Rectal smooth muscle tissue (tissue), 1 donor: ENCODE data around the gene TGFBR3.

Experiments used
- H3K27ac ChIP-seq: one replicate; pipeline ENCODE4 v1.7.0; 2013; ENCODE audit warnings: low read depth, low read length, inconsistent platforms
- H3K27me3 ChIP-seq: one replicate; pipeline ENCODE4 v1.7.0; 2013; ENCODE audit warnings: low read length; ENCODE audit not compliant: control insufficient read depth, insufficient read depth
- H3K36me3 ChIP-seq: one replicate; pipeline ENCODE4 v1.7.0; 2013; ENCODE audit warnings: low read length; ENCODE audit not compliant: control insufficient read depth, insufficient read depth
- H3K4me1 ChIP-seq: one replicate; pipeline ENCODE4 v1.7.0; 2013; ENCODE audit warnings: low read length; ENCODE audit not compliant: control insufficient read depth, insufficient read depth
- H3K4me3 ChIP-seq: one replicate; pipeline ENCODE4 v1.7.0; 2013; ENCODE audit warnings: low read length
- H3K9ac ChIP-seq: one replicate; pipeline ENCODE4 v1.7.0; 2013; ENCODE audit warnings: low read length

TGFBR3 gene

GRCh38 chr1:91897016-91897415 lies 11.1 kb upstream of the TGFBR3 start:
- H3K4me3 ChIP-seq, result no peak overlapping the region
- H3K27ac ChIP-seq, result no peak overlapping the region

GRCh38 chr1:91895832-91896556 lies 10.0 kb upstream of the TGFBR3 start:
- Histone ChIP-seq H3K4me1 (no peaks in the 10 kb centered on the region), H3K27me3 (no peaks in the 10 kb centered on the region), H3K36me3 (no peaks in the 10 kb centered on the region), H3K9ac (no peak overlapping the region), H3K27ac (no peak overlapping the region), H3K4me3 (no peak overlapping the region)

More at GRCh38 chr1:91897016-91897415, 11.1 kb upstream of the TGFBR3 start:
- Histone ChIP-seq H3K4me1 (no peaks in the 10 kb centered on the region), H3K27me3 (no peaks in the 10 kb centered on the region), H3K9ac (no peak overlapping the region), H3K36me3 (no peaks in the 10 kb centered on the region)

GRCh38 chr1:91894036-91894761 lies 8.2 kb upstream of the TGFBR3 start:
- Histone ChIP-seq H3K9ac (no peak overlapping the region), H3K4me3 (no peak overlapping the region), H3K27me3 (no peaks in the 10 kb centered on the region), H3K36me3 (no peaks in the 10 kb centered on the region), H3K27ac (no peak overlapping the region), H3K4me1 (no peaks in the 10 kb centered on the region)

- H3K27ac ChIP-seq, result no peak overlapping the region
- no peak overlapping the region for H3K9ac ChIP-seq
- no peak overlapping the region for H3K4me3 ChIP-seq
- H3K36me3 ChIP-seq, result no peaks in the 10 kb centered on the region
- H3K4me1 ChIP-seq, result no peaks in the 10 kb centered on the region
- H3K27me3 ChIP-seq, result no peaks in the 10 kb centered on the region
These were observed 6.0 kb upstream of the TGFBR3 start for GRCh38 chr1:91891969-91892368.

DNA sequence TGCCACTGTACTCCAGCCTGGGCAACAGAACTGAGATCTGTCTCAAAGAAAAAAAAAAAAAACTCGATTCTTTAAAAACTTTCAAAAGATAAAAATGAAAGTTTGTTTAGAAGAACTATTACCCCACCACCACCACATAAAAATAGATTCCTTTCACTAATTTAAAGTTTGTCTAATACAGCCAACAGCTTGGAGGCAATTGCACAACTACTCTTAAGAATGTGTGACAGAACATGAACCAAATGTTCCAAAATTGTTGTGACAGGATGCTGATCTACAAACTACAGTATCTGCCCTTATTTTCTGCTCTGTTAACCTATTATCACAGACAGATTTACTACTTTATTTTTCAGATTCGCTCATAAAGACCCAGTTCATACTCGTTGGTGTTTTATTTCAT lies 5.5 kb upstream of the TGFBR3 start:
- no peak overlapping the region for H3K27ac ChIP-seq
- no peaks in the 10 kb centered on the region for H3K36me3 ChIP-seq
- H3K4me3 ChIP-seq, result no peak overlapping the region
- H3K9ac ChIP-seq, result no peak overlapping the region
- no peaks in the 10 kb centered on the region for H3K27me3 ChIP-seq
- H3K4me1 ChIP-seq, result peaks cover 4% of the 10 kb centered on the region

DNA sequence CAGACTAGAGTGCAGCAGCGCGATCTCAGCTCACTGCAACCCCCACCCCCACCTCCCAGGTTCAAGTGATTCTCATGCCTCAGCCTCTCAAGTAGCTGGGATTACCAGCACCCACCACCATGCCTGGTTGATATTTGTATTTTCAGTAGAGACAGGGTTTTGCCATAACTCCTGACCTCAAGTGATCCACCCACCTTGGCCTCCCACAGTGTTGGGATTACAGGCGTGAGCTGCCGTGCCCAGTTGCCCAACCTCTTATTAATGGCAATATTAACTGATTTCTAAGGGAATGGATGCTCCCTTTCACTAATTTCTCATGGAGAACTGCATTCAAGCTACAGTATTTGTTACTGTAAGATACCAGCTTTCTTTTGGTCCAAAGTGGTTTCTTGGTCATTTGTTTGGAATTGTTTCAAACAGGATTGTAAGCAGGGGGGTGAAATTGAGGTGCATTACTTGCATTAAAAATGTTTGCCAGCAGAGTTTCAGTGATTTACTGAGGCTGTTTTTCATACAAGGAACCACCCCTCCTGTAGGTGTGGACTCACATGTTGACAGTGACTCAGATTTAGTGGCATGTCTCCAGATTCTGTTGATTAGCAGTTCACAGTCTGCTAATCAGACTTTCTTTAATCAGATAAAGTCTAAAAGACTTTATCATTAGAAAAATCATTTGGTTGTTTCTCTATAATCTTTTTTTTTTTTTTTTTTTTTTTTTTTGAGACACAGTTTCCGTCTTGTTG lies 3.9 kb upstream of the TGFBR3 start:
- no peaks in the 10 kb centered on the region for H3K27me3 ChIP-seq
- H3K4me1 ChIP-seq, result peaks cover 4% of the 10 kb centered on the region
- no peaks in the 10 kb centered on the region for H3K36me3 ChIP-seq
- no peak overlapping the region for H3K27ac ChIP-seq
- H3K4me3 ChIP-seq, result no peak overlapping the region
- H3K9ac ChIP-seq, result no peak overlapping the region

DNA sequence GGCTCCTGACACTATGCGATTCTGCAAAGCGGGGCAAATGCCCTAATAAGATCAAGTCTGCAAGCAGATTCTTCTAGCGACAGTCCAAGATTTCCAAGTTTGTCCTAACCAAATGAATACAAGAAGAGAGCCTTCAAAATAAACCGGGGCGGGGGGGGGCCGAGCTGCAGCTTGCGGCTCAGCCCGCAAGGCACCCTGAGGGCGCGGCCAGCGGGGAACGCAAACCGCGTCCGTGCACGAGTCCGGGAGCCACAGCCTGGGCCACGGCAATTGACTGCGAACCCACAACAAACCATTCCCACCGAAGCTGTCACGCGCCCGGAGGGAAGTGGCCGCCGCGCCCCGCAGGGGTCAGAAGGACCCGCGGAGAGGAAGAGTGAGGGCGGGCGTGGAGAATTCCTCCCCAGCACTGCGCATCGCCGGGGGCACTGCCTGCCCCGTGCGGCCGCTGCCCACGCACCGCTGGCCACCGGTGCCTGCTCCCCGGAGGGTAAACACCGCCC lies 687 bp downstream of the TGFBR3 start:
- Histone ChIP-seq H3K4me1 (peaks cover 12% of the 10 kb centered on the region), H3K27me3 (no peaks in the 10 kb centered on the region)

DNA sequence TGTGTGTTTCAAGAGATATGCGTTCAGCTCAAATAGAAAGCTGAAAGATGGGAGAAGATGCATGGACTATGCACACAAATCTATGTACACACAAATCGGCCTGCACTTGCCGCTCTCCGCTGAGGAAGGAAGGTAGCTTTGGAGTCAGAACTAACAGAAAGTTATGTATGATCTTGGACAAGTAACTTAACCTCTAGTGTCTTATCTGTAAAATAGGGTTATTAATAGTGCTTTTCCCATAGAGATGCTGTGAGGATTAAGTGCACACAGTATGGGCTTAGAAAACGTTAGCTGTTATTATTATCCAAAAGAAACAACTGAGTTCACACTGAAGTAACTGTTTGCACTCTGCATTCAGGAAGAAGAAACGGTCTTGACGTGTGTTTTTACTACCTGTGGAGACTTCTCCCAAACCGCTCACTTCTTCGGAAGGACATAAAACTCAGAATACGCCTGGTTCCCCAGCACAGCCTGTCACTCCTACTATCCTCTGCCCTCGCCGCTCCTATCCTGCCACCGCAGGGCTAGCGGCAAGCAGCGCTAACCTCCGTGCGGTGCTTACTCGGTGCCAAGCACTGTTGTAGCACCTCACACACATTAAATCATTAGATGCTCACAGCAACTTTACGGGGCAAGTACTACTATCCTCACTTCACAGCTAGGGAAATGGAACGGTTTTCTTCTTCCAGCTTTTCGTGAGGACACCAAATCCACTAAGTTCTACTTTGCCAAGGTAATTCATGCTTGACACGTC lies 1.3 kb downstream of the TGFBR3 start:
- Histone ChIP-seq H3K9ac (peak overlapping the region; percentile 94), H3K27ac (peak overlapping the region; percentile 98), H3K4me3 (peak overlapping the region; percentile 75), H3K36me3 (no peaks in the 10 kb centered on the region), H3K4me1 (peaks cover 12% of the 10 kb centered on the region), H3K27me3 (no peaks in the 10 kb centered on the region)

More for the DNA sequence above, 687 bp downstream of the TGFBR3 start:
- no peaks in the 10 kb centered on the region for H3K36me3 ChIP-seq
- H3K27ac ChIP-seq, result peak overlapping the region; percentile 98
- peak overlapping the region; percentile 75 for H3K4me3 ChIP-seq
- peak overlapping the region; percentile 94 for H3K9ac ChIP-seq

GRCh38 chr1:91883470-91883869 lies 2.5 kb downstream of the TGFBR3 start:
- Histone ChIP-seq H3K9ac (no peak overlapping the region), H3K36me3 (no peaks in the 10 kb centered on the region), H3K27me3 (no peaks in the 10 kb centered on the region), H3K27ac (peak overlapping the region; percentile 98), H3K4me3 (peak overlapping the region; percentile 57), H3K4me1 (peaks cover 12% of the 10 kb centered on the region)

GRCh38 chr1:91881280-91881679 lies 4.7 kb downstream of the TGFBR3 start:
- no peaks in the 10 kb centered on the region for H3K36me3 ChIP-seq
- H3K27me3 ChIP-seq, result no peaks in the 10 kb centered on the region
- H3K9ac ChIP-seq, result no peak overlapping the region
- H3K4me3 ChIP-seq, result no peak overlapping the region
- H3K4me1 ChIP-seq, result peaks cover 11% of the 10 kb centered on the region
- no peak overlapping the region for H3K27ac ChIP-seq

GRCh38 chr1:91879733-91880132 lies 6.2 kb downstream of the TGFBR3 start:
- H3K27me3 ChIP-seq, result no peaks in the 10 kb centered on the region
- no peak overlapping the region for H3K27ac ChIP-seq
- H3K9ac ChIP-seq, result no peak overlapping the region
- H3K4me1 ChIP-seq, result peaks cover 13% of the 10 kb centered on the region
- H3K4me3 ChIP-seq, result no peak overlapping the region
- H3K36me3 ChIP-seq, result no peaks in the 10 kb centered on the region
